Vagina (tissue), 2 donors: ENCODE data around the gene RNU6-1.

Experiments
- POLR2A ChIP-seq, 2 donors: fragments of 450-650 bp; IDR thresholded peaks; one replicate each; pipeline ENCODE4 v1.6.1; 2017; ENCODE audit warnings: antibody characterized with exemption in 2 of 2, mild to moderate bottlenecking in 2 of 2, moderate library complexity in 2 of 2
- TF ChIP-seq, protein P1 (sequence below), 3 experiments: fragments of 450-650 bp in 2 of 3; fragments of 200-600 bp in 1 of 3; sonication (generic) in 1 of 3; IDR thresholded peaks; one replicate each; pipeline ENCODE4 v1.5.1; 2017 to 2019; ENCODE audit warnings: antibody characterized with exemption in 3 of 3, mild to moderate bottlenecking in 2 of 3, moderate library complexity in 2 of 3

- TF ChIP-seq, protein P1, sequence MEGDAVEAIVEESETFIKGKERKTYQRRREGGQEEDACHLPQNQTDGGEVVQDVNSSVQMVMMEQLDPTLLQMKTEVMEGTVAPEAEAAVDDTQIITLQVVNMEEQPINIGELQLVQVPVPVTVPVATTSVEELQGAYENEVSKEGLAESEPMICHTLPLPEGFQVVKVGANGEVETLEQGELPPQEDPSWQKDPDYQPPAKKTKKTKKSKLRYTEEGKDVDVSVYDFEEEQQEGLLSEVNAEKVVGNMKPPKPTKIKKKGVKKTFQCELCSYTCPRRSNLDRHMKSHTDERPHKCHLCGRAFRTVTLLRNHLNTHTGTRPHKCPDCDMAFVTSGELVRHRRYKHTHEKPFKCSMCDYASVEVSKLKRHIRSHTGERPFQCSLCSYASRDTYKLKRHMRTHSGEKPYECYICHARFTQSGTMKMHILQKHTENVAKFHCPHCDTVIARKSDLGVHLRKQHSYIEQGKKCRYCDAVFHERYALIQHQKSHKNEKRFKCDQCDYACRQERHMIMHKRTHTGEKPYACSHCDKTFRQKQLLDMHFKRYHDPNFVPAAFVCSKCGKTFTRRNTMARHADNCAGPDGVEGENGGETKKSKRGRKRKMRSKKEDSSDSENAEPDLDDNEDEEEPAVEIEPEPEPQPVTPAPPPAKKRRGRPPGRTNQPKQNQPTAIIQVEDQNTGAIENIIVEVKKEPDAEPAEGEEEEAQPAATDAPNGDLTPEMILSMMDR (IDR thresholded peaks at IDR 0.05) = no peak
- TF ChIP-seq POLR2A (IDR thresholded peaks at IDR 0.05) = no peak
Observed at GRCh38 chr15:67825881-67826716, 13.7 kb downstream of the RNU6-1 start.
